OCI-M1 (cell line): Measurements from ENCODE around the gene PTCSC3.
A peak's percentile ranks its signal among the peaks of the same experiment; 100 is the strongest.

ENCODE experiments used
- DNase-seq: peaks from one replicate; lab custom pipeline; 2025; lab: John Stamatoyannopoulos, UW

The PTCSC3 gene

GRCh38 chr14:36176524-36176923 lies at the start of gene PTCSC3:
TSS of gene PTCSC3 (minus strand) at chr14:36176722.
- DNase-seq, result no peak

- DNase-seq, result no peak
These were observed 49.6 kb upstream of the PTCSC3 start for GRCh38 chr14:36226164-36226563.

- DNase-seq, result no peak
These were observed 47.7 kb upstream of the PTCSC3 start for GRCh38 chr14:36224176-36224575.

GRCh38 chr14:36223558-36223957 lies 47.0 kb upstream of the PTCSC3 start:
- DNase-seq, result peak; percentile 72

GRCh38 chr14:36222952-36223468 lies 46.5 kb upstream of the PTCSC3 start:
- DNase-seq, result no peak

- DNase-seq, result no peak
These were observed 45.8 kb upstream of the PTCSC3 start for GRCh38 chr14:36222337-36222736.

GRCh38 chr14:36221112-36221511 lies 44.6 kb upstream of the PTCSC3 start:
- DNase-seq, result no peak

GRCh38 chr14:36217732-36218131 lies 41.2 kb upstream of the PTCSC3 start:
- no peak for DNase-seq

GRCh38 chr14:36217027-36217426 lies 40.5 kb upstream of the PTCSC3 start:
- no peak for DNase-seq

GRCh38 chr14:36215217-36215598 lies 38.7 kb upstream of the PTCSC3 start:
- no peak for DNase-seq

- no peak for DNase-seq
These were observed 38.1 kb upstream of the PTCSC3 start for GRCh38 chr14:36214476-36215216.

- DNase-seq, result no peak
These were observed 36.5 kb upstream of the PTCSC3 start for GRCh38 chr14:36212987-36213386.

GRCh38 chr14:36212577-36212976 lies 36.1 kb upstream of the PTCSC3 start:
- DNase-seq, result no peak

- no peak for DNase-seq
These were observed 32.3 kb upstream of the PTCSC3 start for GRCh38 chr14:36208690-36209278.

- DNase-seq, result peak; percentile 38
These were observed 31.0 kb upstream of the PTCSC3 start for GRCh38 chr14:36207500-36207899.

- no peak for DNase-seq
These were observed 28.0 kb upstream of the PTCSC3 start for GRCh38 chr14:36204461-36205073.

- no peak for DNase-seq
These were observed 21.9 kb upstream of the PTCSC3 start for GRCh38 chr14:36198378-36198777.

GRCh38 chr14:36194663-36195062 lies 18.1 kb upstream of the PTCSC3 start:
- DNase-seq, result no peak

GRCh38 chr14:36192530-36192929 lies 16.0 kb upstream of the PTCSC3 start:
- no peak for DNase-seq

GRCh38 chr14:36183402-36183801 lies 6.9 kb upstream of the PTCSC3 start:
- no peak for DNase-seq

GRCh38 chr14:36181417-36181816 lies 4.9 kb upstream of the PTCSC3 start:
- DNase-seq, result no peak

GRCh38 chr14:36177489-36177888 lies 967 bp upstream of the PTCSC3 start:
- no peak for DNase-seq

GRCh38 chr14:36174767-36175424 lies 1.6 kb downstream of the PTCSC3 start:
- DNase-seq, result no peak
